Activated naive CD8-positive, alpha-beta T cell treated with anti-CD3 and anti-CD28 coated beads, Interleukin-2, amount 50 U/mL, for 24 hours (primary cell): ENCODE data around the gene LRRC37A2.
"Not testable (repeated sequence)": the region's sequence is repeated elsewhere in the genome, so short reads cannot be mapped to it uniquely, and the experiment has no call there.

ENCODE experiments used
- ATAC-seq: fragments of 150-1000 bp; cut with Tn5 transposase; one replicate; pipeline ENCODE4 v1.10.0; 2021
- DNase-seq: peaks from one replicate; pipeline ENCODE4 v3.0.0; 2021
- H3K27ac Mint-ChIP-seq: one replicate; pipeline ENCODE4 v1.8.0; 2021; ENCODE audit warnings: mild to moderate bottlenecking, mixed read lengths
- H3K27me3 Mint-ChIP-seq: one replicate; pipeline ENCODE4 v1.8.0; 2021; ENCODE audit warnings: mixed read lengths
- H3K36me3 Mint-ChIP-seq: one replicate; pipeline ENCODE4 v1.8.0; 2021; ENCODE audit warnings: low read depth, mixed read lengths
- H3K4me1 Mint-ChIP-seq: one replicate; pipeline ENCODE4 v1.8.0; 2021; ENCODE audit warnings: mixed read lengths
- H3K4me3 Mint-ChIP-seq: one replicate; pipeline ENCODE4 v1.8.0; 2021; ENCODE audit warnings: mild to moderate bottlenecking, moderate library complexity, mixed read lengths
- H3K9me3 Mint-ChIP-seq: one replicate; pipeline ENCODE4 v1.8.0; 2021; ENCODE audit warnings: mixed read lengths

LRRC37A2 gene

DNA sequence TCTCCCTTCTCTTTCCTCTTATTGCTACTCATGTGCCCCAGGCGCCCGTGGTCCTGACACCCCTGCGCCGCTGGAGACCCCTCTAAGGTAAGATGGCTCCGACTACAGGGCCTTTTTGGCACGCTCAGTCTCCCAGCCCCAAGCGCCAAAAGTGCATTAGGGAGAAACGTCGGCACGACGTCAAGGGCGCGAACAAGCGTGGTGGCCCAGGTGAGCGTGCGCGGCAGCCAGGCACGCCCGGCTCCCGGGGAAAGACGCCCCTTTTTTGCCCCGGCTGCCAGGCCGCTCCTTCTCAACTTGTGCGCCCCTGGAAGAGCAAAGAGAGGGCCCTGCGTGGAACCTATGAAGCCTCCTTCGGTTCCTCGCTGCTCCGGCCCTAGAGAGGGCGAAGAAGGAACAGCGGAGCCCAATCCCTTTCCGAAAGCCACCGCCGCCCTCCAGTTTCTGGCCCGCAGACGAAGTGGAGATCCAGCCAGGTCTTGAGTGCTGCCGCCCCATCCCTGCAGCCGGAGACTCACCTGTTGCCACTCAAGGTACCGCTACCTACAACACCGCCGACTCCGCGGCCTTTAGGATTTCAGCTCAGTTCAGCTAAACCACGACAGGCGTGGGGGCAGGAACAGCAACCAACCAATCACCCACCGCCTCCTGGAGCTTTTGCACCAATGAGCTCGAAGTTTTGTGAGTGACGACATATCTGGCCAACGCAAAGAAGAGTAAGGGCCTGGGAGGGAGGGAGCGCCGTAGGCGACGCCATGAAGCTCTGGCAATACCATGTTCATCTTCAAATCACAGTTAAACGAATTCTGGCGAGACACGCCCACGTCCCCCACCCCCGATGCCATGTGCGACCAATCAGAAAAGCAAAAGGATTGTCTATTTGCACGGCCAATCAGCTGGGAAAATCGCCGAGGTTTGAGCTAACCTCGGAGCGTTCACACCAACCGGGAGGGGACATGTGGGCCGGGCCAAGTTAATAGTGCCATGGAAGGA is 67.1 kb downstream of the LRRC37A2 start, which contains the start of gene ARL17A:
ARL17A (minus strand) TSS at position 609 of the 993 bp plus-strand sequence. CDS start 3,369 bp downstream, outside the sequence.
- DNase-seq (peak; percentile 70), ATAC-seq (peak; percentile 95)
- H3K27ac Mint-ChIP-seq, H3K36me3 Mint-ChIP-seq, H3K27me3 Mint-ChIP-seq, H3K9me3 Mint-ChIP-seq, H3K4me1 Mint-ChIP-seq, H3K4me3 Mint-ChIP-seq: not testable (repeated sequence)

GRCh38 chr17:46580082-46580481 is 67.8 kb downstream of the LRRC37A2 start:
- H3K36me3 Mint-ChIP-seq, H3K9me3 Mint-ChIP-seq, ATAC-seq, H3K4me3 Mint-ChIP-seq, H3K27me3 Mint-ChIP-seq, DNase-seq, H3K27ac Mint-ChIP-seq, H3K4me1 Mint-ChIP-seq: not testable (repeated sequence)

GRCh38 chr17:46585444-46585843 is 73.2 kb downstream of the LRRC37A2 start:
- not testable (repeated sequence) for H3K4me3 Mint-ChIP-seq, H3K9me3 Mint-ChIP-seq, H3K27me3 Mint-ChIP-seq, DNase-seq, H3K4me1 Mint-ChIP-seq, H3K27ac Mint-ChIP-seq, H3K36me3 Mint-ChIP-seq, ATAC-seq

GRCh38 chr17:46590157-46591146 is 78.2 kb downstream of the LRRC37A2 start, which contains the start of gene NSF:
NSF (plus strand) TSS chr17:46590669; CDS start chr17:46590776, 107 bp downstream.
- H3K27me3 Mint-ChIP-seq, H3K27ac Mint-ChIP-seq, H3K4me1 Mint-ChIP-seq, DNase-seq, H3K4me3 Mint-ChIP-seq, H3K36me3 Mint-ChIP-seq, H3K9me3 Mint-ChIP-seq: not testable (repeated sequence)
- ATAC-seq = peak; percentile 90

DNA sequence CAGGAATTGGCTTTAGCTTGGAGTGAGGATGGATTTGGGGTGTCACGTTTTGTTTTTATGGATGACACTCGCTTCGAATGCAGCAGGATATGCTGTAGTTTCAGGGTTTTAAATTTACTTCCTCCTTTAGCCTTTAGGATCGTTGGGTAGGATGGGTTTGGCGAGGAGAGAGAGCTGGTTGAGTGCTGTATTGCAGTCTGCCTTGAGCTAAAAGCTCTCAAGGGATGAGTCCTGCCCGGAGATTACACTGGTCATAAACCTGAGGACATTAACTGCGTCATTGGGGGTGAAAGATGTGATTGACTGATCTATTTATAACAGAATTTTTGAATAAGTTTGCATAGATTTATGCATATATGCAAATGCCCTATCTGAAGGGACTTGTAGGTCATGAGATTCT is 79.1 kb downstream of the LRRC37A2 start:
- H3K4me1 Mint-ChIP-seq, H3K9me3 Mint-ChIP-seq, H3K27me3 Mint-ChIP-seq, H3K27ac Mint-ChIP-seq, H3K36me3 Mint-ChIP-seq, H3K4me3 Mint-ChIP-seq, DNase-seq: not testable (repeated sequence)
- peak; percentile 55 for ATAC-seq

- not testable (repeated sequence) for H3K27ac Mint-ChIP-seq, H3K9me3 Mint-ChIP-seq, H3K36me3 Mint-ChIP-seq, DNase-seq, H3K27me3 Mint-ChIP-seq, H3K4me1 Mint-ChIP-seq, H3K4me3 Mint-ChIP-seq
- ATAC-seq = peak; percentile 76
Observed at GRCh38 chr17:46598344-46598931, 86.2 kb downstream of the LRRC37A2 start.

GRCh38 chr17:46600767-46601166 is 88.5 kb downstream of the LRRC37A2 start:
- H3K27me3 Mint-ChIP-seq, DNase-seq, ATAC-seq, H3K36me3 Mint-ChIP-seq, H3K4me3 Mint-ChIP-seq, H3K27ac Mint-ChIP-seq, H3K4me1 Mint-ChIP-seq, H3K9me3 Mint-ChIP-seq: not testable (repeated sequence)

DNA sequence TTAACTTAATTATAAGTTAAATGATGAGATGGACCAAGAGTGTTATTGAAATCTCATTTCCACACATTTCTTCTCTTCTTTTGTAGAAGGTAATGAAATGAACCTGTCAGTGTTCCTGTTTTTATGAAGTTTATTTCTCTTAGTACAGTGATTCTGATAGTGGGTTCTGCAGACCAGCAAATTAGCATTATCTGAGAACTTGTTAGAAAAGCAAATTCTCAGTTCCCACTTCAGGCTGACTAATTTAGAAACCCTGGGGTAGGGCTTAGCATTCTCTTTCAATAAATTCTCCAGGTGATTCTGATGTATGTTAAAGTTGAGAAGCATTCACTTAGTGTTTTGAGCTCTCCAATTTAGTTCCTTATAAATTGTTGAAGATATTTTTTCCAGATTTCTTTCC is 90.9 kb downstream of the LRRC37A2 start:
- not testable (repeated sequence) for H3K4me1 Mint-ChIP-seq, H3K36me3 Mint-ChIP-seq, DNase-seq, H3K9me3 Mint-ChIP-seq, H3K27me3 Mint-ChIP-seq, H3K4me3 Mint-ChIP-seq, H3K27ac Mint-ChIP-seq
- peak; percentile 80 for ATAC-seq
